ENCODE measurements around the gene FLNA.
"Not testable (repeated sequence)": the region's sequence is repeated elsewhere in the genome, so short reads cannot be mapped to it uniquely, and the experiment has no call there.

Gene FLNA

DNA sequence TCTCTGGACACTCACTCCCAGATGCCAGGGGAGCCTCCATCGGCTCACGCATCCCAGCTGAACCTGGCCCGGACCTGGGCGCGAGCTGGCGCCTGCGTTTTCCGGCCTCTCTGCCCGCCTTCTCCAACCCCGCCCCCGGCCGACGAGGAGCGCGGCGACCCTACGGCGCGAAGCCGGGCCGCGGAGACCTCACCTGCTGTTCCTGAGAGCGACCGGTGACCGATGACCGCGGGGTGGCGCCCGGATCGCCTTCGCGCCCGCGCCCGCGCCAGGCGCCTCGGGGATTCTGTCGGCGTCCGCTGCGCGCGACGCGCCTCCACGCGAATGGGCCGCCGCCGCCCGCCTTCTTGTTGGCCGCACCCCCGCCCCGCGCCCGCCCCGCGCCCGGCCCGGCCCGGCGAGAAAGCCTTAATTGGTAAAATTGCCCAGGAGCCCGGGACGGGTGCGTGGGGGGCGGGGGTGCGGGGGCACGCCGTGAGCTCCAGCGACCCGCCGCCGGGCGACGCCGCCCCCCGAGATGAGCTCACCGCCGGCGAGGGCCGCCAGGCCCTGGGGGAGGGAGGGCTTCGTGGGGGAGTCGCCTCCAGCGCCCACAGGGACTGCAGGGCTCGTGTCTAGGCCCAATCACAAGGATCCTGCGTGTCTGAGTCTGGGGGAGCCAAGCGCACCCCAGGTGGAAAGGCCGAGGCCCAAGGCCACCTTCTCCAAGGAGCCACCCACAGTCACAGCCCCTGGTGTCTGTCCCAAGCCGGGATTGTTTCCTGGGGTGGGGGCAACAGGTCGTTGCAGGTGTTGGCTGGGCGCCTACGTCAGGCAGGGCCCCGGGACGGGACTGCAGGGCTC, at the start of gene FLNA:
Gene FLNA (minus strand): TSS at position 322 of the 843 bp plus-strand sequence. CDS start 3,389 bp downstream, outside the sequence.
- DNase-seq = no peak

DNA sequence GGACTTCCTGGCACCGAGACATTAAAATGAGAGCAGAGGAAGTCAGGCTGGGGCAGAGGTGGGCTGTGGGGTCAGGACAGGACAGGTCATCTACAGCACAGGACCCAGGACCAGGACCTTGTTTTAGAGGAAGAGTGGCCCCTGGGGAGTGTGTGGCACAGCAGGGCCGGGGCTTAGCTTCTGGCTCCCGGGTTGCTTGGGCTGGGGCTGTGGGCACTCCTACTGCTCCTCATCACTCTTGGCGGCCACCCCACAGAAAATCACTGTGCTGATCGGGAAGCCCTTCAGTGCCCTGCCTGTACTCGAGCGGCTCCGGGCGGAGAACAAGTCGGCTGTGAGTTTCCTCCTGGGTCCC, 45.9 kb upstream of the FLNA start:
- DNase-seq = no peak

DNA sequence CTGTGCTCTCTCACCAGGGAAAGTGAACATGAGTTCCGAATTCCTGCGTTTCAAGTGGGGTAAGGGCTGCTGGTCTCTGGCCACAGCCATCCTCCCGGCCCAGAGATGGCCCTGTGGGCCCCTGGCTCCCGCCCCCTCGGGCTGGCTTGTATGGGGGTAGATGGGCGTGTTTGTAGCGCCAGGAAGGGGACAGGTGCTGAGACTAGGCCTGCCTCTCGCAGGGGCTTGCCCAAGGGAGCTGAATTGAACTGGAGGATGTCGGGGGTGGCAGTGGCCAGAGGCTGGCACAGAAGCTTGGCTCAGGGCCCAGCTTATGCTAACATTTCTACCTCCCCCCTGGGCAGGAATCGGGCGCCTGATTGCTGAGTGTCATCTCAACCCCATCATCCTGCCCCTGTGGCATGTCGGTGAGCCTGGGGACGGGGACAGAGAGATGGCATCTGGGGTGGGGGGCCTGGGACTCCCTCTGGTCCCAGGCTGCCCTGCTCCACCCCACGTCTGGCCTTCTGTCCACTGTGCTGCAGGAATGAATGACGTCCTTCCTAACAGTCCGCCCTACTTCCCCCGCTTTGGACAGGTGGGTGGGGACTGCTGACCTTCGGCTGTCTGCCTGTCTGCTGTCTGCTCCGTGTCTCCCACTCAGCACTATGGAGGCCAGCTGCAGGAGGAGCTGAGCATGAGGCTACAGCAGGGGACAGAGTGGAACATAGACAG, 45.4 kb upstream of the FLNA start:
- DNase-seq = no peak

- DNase-seq = no peak
Measured at GRCh38 chrX:154419189-154419588, 44.8 kb upstream of the FLNA start.

GRCh38 chrX:154417157-154417556, 42.7 kb upstream of the FLNA start:
- no peak for DNase-seq

DNA sequence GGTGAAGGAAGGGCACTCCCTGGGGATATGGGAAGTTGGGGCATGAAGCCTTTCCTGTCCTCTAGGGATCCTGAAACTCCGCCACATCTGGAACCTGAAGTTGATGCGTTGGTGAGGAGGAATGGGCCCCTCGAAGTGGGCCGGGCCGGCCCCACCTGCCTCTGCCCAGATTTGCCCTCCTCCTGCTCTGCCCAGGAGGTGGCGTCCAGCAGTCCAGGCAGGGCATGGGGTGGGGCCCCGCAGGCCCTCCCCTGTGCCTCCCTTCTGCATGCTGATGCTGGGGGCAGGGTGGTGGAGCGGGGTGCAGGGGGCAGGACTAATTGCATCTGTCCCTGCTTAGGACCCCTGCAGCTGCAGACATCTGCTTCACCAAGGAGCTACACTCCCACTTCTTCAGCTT, 38.7 kb upstream of the FLNA start:
- DNase-seq = no peak

- DNase-seq = no peak
Measured at GRCh38 chrX:154412468-154412867, 38.0 kb upstream of the FLNA start.

GRCh38 chrX:154411981-154412340, 37.5 kb upstream of the FLNA start:
- DNase-seq = peak in 1 of 2 experiments; percentile 47

DNA sequence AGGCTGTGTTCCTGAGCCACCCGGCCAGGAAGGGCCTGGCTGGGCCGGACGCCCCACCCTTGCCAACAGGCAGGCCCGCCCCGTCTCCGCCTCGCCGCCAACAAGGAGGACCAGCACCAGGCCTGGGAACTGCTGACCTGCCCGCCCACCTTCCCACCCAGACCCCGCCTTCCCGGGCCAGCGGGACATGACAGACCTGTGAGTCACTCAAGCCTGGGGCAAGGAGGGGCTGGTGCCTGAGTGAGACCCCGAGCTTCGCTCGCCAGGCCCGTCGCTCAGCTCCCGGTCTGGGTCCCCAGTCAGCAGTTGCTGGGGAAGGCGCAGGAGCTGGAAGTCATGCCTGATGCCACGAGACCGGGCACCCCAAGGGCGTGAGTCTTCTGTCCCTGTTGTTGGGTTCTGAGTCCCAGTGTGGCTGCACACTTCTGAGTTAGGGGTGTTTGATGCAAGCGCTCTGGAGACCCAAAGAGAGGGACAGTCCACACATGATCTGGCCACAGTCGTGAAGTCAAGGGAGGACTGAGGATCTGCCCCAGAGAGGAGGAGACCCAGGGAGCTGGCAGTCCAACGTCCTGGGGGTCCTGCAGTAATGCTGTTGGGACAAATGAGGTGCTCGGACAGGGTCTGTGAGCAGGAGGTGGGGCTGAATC, 34.9 kb upstream of the FLNA start, which contains the start of gene DNASE1L1:
Gene DNASE1L1 (minus strand): TSS at position 33 of the 650 bp plus-strand sequence. CDS start 3,686 bp downstream, outside the sequence.
- DNase-seq = peak; percentile 67 to 83

- DNase-seq = no peak
Measured at GRCh38 chrX:154408659-154409221, 34.3 kb upstream of the FLNA start.

DNA sequence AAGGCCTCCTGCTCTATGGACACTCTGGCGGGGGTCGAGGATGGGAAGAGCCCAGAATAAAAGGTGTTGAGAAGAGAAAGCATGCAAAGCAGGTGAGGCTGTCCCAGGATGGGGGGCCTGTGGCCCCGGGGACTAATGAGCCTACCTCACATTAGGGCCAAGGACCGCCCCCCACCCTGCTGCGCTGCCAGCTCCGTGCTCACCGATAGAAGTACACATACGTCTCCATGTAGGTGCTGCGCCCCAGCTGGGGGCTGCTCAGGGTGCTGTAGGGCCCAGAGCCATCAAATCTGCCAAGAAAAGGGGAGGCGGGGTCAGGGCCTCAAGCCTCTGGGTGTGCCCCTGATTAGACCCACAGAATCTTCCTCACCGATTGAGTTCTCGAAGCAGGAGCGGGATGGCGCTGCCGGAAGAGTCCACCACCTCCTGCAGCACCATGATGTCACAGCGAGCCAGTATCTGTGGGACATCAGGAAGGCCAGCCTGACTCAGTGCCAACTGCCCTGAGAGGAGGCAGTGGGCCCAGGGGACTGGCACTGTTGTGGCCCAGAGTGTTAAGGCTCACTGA, 30.3 kb upstream of the FLNA start:
- DNase-seq = no peak

DNA sequence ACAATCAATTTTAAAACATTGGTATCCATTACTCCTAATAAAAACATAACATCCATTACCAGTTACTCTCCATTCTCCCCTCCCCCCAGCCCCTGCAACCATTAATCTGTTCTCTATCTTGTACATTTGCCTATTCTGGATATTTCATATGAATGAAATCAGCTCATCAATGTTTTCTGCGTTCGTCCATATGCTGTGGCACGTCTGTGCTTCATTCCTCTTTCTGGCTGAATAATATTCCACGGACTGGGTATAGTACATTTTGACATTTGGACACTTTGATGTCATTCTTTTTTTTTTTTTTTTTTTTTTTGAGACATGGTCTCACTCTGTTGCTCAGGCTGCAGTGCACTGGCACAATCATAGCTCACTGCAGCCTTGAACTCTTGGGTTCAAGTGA, 29.4 kb upstream of the FLNA start:
- DNase-seq = no peak

- no peak for DNase-seq
Measured at GRCh38 chrX:154403192-154403591, 28.8 kb upstream of the FLNA start.

- no peak for DNase-seq
Measured at GRCh38 chrX:154402622-154403127, 28.2 kb upstream of the FLNA start.

DNA sequence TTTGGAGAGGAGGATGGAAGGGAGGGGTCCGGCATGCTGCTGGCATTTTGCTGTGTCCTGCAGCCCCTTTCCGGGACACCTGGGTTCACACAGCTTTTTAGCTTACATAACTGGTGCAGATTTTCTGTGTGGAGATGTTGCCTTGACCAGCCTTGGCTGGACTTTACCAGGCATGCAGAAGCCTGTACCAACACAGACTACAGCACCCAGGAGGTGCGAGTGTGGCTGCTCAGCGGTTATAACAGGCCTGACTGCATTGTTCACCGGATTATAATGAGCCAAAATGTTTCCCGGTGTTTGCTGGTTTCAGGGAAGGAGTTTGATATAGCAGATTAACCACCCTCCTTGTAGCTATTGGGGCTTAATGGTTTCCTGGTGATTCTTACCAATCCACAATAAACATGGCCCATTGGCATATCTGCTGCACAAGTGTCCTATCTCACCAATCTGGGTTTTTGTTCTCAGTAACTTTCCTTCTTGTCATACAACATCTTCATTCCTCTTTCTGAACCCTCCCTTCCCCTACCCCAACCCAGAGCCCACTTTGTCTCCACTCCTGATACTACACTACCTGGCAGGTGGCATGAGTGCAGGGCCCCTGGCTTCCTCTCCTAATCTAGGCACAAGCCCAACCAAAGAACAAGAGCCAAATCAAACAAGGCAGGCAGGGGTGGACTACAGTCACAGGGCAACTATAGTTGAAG, 27.6 kb upstream of the FLNA start:
- DNase-seq = no peak

GRCh38 chrX:154401045-154401799, 26.8 kb upstream of the FLNA start:
- DNase-seq = peak in 1 of 2 experiments; percentile 10

DNA sequence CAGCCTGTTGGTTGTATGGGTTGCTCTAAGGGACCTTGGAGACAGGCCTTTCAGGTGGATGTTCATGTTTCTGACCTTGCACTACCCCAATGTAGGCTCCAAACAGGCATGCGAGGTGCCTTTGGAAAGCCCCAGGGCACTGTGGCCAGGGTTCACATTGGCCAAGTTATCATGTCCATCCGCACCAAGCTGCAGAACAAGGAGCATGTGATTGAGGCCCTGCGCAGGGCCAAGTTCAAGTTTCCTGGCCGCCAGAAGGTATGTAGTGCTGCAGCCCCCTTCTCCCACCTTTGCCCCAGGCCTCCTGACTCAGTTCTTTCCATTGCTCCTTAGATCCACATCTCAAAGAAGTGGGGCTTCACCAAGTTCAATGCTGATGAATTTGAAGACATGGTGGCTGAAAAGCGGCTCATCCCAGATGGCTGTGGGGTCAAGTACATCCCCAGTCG, 26.0 kb upstream of the FLNA start:
- not testable (repeated sequence) for DNase-seq

DNA sequence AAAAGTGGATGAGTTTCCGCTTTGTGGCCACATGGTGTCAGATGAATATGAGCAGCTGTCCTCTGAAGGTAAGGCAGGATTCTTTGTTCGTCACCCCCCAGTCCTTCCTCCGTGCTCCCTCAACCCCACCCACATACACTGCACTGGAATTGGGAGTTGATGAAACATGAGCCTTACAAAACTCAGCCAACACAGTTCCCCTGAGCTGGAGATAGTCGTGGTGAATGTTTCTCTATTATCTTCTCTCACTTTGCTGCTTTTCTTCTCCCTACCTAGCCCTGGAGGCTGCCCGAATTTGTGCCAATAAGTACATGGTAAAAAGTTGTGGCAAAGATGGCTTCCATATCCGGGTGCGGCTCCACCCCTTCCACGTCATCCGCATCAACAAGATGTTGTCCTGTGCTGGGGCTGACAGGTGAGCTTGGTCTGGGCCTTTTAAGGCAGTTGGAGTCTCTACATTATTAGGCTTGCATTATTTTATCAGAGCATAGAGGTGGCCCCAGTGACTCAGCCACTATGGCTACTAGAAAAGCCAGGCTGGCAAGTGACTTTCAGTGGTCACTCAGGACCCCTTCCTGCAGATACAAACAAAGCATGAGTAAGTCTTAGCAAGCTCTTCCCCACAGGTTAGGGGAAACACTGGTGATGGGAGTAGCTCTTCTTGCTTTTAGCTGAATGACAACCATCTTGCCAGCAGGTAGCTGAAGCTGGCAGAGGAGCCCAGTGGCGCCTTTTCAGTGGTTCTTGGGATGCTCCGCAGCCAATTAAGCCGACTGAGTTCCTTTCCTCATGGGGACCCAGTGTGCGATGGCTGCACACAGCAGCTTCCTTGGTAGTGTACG, 25.3 kb upstream of the FLNA start:
- peak in 1 of 2 experiments; percentile 19 for DNase-seq

DNA sequence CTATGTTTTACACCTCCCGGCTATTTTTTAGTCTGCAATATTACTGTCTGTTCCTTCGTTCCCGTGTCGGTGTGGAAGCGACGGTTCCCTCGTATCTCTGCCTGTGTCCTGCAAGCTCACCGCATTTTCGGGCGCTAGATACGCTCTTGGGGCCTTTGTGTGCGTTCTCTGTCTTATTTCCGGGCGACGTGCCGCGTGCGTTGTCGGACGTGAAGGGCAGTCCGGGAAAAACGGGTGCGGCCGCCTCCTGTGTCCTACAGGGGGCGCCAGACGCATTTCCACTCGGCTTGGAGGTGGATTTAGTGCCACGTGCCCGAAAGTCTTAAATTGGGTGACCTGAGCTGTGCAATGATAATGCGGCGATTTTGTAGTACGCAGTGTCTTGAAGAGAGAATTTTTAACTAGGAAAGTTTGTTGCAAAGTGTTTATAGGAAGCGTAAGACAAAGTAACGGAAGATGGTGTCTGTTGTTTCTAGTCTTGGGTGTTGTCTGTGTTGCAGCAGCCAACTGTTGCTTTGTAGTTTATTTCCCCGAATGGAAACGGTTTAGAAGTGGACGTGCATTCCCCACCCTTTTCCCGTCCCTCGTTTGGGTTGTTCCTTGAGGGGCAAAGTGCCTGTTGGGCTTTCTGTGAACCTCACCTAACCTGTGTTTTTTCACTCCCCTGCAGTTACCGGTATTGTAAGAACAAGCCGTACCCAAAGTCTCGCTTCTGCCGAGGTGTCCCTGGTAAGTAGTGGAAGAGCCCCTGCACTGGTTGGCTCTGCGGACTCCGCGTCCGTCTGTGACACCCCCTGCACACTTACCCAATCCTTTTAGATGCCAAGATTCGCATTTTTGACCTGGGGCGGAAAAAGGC, 24.5 kb upstream of the FLNA start:
- DNase-seq = peak; percentile 41 to 63

Data from SW 1271 (cell line).